DOHH2 (cell line): ENCODE results near the gene CFAP92.

ENCODE experiments used
- CTCF ChIP-seq: fragments of 200-600 bp; sonication (generic); IDR thresholded peaks from one replicate; pipeline ENCODE4 v1.5.1; 2014; ENCODE audit warnings: antibody characterized with exemption, mild to moderate bottlenecking, low read depth, low read length; ENCODE audit not compliant: poor library complexity, severe bottlenecking
- EZH2phosphoT487 ChIP-seq: fragments of 200-600 bp; sonication (generic); IDR thresholded peaks from 2 replicates; pipeline ENCODE4 v1.6.1; 2017; ENCODE audit warnings: borderline replicate concordance, mild to moderate bottlenecking, antibody characterized with exemption, low read length, moderate library complexity, mixed read lengths

GRCh38 chr3:128863560-128863959 lies 130.3 kb downstream of the CFAP92 start:
- peak; percentile 66 for TF ChIP-seq CTCF
- no peak for TF ChIP-seq EZH2phosphoT487
